Measurements from ENCODE around the gene TRIM44.

DNA sequence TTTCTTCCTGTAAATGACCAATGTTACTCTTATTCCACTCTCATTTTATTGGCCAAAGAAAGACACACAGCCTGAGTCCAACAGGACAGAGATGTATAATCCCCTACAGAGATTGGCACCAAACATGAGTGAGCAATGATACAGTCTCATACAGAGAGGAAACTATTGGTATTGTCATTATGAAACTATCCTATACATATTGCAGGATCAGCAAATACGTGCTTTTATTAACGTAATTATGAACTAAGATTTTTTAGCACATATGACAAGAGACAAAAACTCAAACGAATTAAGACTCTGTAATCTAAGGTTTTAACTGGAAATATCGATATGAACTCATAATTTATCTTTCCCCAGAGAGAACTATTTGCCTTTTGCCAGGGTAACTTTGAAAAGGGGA lies 182.0 kb downstream of the TRIM44 start:
- TF ChIP-seq TAF1 (IDR thresholded peaks at IDR 0.05; ENCODE audit: borderline replicate concordance, low read depth, low read length) = no peak
- TF ChIP-seq CHD1 (IDR thresholded peaks at IDR 0.05; ENCODE audit: low read depth, low read length) = no peak
- no peak for TF ChIP-seq SRF (IDR thresholded peaks at IDR 0.05; ENCODE audit: low read depth in 2 of 2, low read length in 2 of 2)
- TF ChIP-seq, protein P1, sequence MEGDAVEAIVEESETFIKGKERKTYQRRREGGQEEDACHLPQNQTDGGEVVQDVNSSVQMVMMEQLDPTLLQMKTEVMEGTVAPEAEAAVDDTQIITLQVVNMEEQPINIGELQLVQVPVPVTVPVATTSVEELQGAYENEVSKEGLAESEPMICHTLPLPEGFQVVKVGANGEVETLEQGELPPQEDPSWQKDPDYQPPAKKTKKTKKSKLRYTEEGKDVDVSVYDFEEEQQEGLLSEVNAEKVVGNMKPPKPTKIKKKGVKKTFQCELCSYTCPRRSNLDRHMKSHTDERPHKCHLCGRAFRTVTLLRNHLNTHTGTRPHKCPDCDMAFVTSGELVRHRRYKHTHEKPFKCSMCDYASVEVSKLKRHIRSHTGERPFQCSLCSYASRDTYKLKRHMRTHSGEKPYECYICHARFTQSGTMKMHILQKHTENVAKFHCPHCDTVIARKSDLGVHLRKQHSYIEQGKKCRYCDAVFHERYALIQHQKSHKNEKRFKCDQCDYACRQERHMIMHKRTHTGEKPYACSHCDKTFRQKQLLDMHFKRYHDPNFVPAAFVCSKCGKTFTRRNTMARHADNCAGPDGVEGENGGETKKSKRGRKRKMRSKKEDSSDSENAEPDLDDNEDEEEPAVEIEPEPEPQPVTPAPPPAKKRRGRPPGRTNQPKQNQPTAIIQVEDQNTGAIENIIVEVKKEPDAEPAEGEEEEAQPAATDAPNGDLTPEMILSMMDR (IDR thresholded peaks at IDR 0.05 in 2 of 3, conservative IDR thresholded peaks at IDR 0.05 in 1 of 3; ENCODE audit: control insufficient read depth in 2 of 3, extremely low read depth in 1 of 3, insufficient read depth in 1 of 3, low read depth in 3 of 3, low read length in 3 of 3) = no peak
- TF ChIP-seq MEF2A (IDR thresholded peaks at IDR 0.05; ENCODE audit: insufficient read depth, low read depth, low read length) = no peak
- TF ChIP-seq, protein P2, sequence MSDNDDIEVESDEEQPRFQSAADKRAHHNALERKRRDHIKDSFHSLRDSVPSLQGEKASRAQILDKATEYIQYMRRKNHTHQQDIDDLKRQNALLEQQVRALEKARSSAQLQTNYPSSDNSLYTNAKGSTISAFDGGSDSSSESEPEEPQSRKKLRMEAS (IDR thresholded peaks at IDR 0.05; ENCODE audit: low read depth, low read length) = no peak
- TF ChIP-seq POLR2A (IDR thresholded peaks at IDR 0.05; ENCODE audit: low read depth, low read length) = no peak
- no peak for TF ChIP-seq ZNF274 (IDR thresholded peaks at IDR 0.05; ENCODE audit: insufficient read depth, insufficient read length)
- TF ChIP-seq MXI1 (IDR thresholded peaks at IDR 0.05; ENCODE audit: low read depth, low read length) = no peak
- no peak for TF ChIP-seq SUZ12 (IDR thresholded peaks at IDR 0.05; ENCODE audit: unreplicated experiment)
- TF ChIP-seq HCFC1 (IDR thresholded peaks at IDR 0.05; ENCODE audit: low read length) = no peak
- TF ChIP-seq, protein P3, sequence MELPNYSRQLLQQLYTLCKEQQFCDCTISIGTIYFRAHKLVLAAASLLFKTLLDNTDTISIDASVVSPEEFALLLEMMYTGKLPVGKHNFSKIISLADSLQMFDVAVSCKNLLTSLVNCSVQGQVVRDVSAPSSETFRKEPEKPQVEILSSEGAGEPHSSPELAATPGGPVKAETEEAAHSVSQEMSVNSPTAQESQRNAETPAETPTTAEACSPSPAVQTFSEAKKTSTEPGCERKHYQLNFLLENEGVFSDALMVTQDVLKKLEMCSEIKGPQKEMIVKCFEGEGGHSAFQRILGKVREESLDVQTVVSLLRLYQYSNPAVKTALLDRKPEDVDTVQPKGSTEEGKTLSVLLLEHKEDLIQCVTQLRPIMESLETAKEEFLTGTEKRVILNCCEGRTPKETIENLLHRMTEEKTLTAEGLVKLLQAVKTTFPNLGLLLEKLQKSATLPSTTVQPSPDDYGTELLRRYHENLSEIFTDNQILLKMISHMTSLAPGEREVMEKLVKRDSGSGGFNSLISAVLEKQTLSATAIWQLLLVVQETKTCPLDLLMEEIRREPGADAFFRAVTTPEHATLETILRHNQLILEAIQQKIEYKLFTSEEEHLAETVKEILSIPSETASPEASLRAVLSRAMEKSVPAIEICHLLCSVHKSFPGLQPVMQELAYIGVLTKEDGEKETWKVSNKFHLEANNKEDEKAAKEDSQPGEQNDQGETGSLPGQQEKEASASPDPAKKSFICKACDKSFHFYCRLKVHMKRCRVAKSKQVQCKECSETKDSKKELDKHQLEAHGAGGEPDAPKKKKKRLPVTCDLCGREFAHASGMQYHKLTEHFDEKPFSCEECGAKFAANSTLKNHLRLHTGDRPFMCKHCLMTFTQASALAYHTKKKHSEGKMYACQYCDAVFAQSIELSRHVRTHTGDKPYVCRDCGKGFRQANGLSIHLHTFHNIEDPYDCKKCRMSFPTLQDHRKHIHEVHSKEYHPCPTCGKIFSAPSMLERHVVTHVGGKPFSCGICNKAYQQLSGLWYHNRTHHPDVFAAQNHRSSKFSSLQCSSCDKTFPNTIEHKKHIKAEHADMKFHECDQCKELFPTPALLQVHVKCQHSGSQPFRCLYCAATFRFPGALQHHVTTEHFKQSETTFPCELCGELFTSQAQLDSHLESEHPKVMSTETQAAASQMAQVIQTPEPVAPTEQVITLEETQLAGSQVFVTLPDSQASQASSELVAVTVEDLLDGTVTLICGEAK (IDR thresholded peaks at IDR 0.05; ENCODE audit: borderline replicate concordance) = no peak
- no peak for TF ChIP-seq GABPA (IDR thresholded peaks at IDR 0.05; ENCODE audit: low read depth)
- TF ChIP-seq BCL11A (IDR thresholded peaks at IDR 0.05; ENCODE audit: low read depth, low read length) = no peak
